Loucy (cell line): ENCODE measurements around the gene CEP152.

Source experiments
- H2AFZ ChIP-seq: fragments of 200-600 bp; sonication (generic); 2 replicates; pipeline ENCODE4 v1.6.0; 2016; ENCODE audit warnings: antibody characterized with exemption, mild to moderate bottlenecking, low read length, moderate library complexity
- H3F3A ChIP-seq: fragments of 200-600 bp; 2 replicates; pipeline ENCODE4 v1.6.0; 2016; ENCODE audit warnings: antibody characterized with exemption, low read depth, mild to moderate bottlenecking
- H3K27me3 ChIP-seq: fragments of 200-600 bp; sonication (generic); 2 replicates; pipeline ENCODE4 v1.6.1; 2014; ENCODE audit warnings: low read length, mild to moderate bottlenecking; ENCODE audit not compliant: insufficient read depth, poor library complexity, severe bottlenecking
- H3K36me3 ChIP-seq: fragments of 200-600 bp; sonication (generic); 2 replicates; pipeline ENCODE4 v1.6.1; 2016; ENCODE audit warnings: low read length; ENCODE audit not compliant: insufficient read depth
- H3K4me1 ChIP-seq: fragments of 200-600 bp; sonication (generic); 2 replicates; pipeline ENCODE4 v1.5.1; 2014; ENCODE audit warnings: low read length, mild to moderate bottlenecking; ENCODE audit not compliant: insufficient read depth, poor library complexity, severe bottlenecking
- H3K4me2 ChIP-seq: fragments of 200-600 bp; sonication (generic); 2 replicates; pipeline ENCODE4 v1.6.0; 2014; ENCODE audit warnings: antibody characterized with exemption, low read length, low read depth, mild to moderate bottlenecking; ENCODE audit not compliant: poor library complexity, severe bottlenecking
- H3K4me3 ChIP-seq: fragments of 200-600 bp; sonication (generic); 2 replicates; pipeline ENCODE4 v1.5.1; 2014; ENCODE audit warnings: low read length, mild to moderate bottlenecking, mixed read lengths; ENCODE audit not compliant: poor library complexity, severe bottlenecking
- H3K79me2 ChIP-seq: fragments of 200-600 bp; sonication (generic); 2 replicates; pipeline ENCODE4 v1.6.1; 2014; ENCODE audit warnings: low read length; ENCODE audit not compliant: insufficient read depth
- H3K9ac ChIP-seq: fragments of 200-600 bp; sonication (generic); 2 replicates; pipeline ENCODE4 v1.6.0; 2014; ENCODE audit warnings: mild to moderate bottlenecking, low read depth, low read length, moderate library complexity; ENCODE audit not compliant: poor library complexity, severe bottlenecking
- H3K9me2 ChIP-seq: fragments of 200-600 bp; sonication (generic); replicated peaks from 2 replicates; pipeline ENCODE4 v1.6.1; 2016; ENCODE audit warnings: low read depth, low read length, mixed read lengths
- H3K9me3 ChIP-seq: fragments of 200-600 bp; sonication (generic); 2 replicates; pipeline ENCODE4 v1.6.1; 2014; ENCODE audit warnings: mild to moderate bottlenecking, antibody characterized with exemption, low read length, low read depth; ENCODE audit not compliant: insufficient read depth
- H4K20me1 ChIP-seq: fragments of 200-600 bp; sonication (generic); 2 replicates; pipeline ENCODE4 v1.6.0; 2014; ENCODE audit warnings: antibody characterized with exemption, low read length, mild to moderate bottlenecking; ENCODE audit not compliant: insufficient read depth, poor library complexity, severe bottlenecking
- EZH2phosphoT487 ChIP-seq: fragments of 200-600 bp; IDR thresholded peaks from 2 replicates; pipeline ENCODE4 v1.6.1; 2018; ENCODE audit warnings: antibody characterized with exemption, mild to moderate bottlenecking, moderate library complexity, borderline replicate concordance
- TF ChIP-seq, protein P1 (sequence below): fragments of 200-600 bp; sonication (generic); conservative IDR thresholded peaks from 2 replicates; pipeline ENCODE4 v1.5.1; 2014; ENCODE audit warnings: mild to moderate bottlenecking, antibody characterized with exemption, low read length

The CEP152 gene

DNA sequence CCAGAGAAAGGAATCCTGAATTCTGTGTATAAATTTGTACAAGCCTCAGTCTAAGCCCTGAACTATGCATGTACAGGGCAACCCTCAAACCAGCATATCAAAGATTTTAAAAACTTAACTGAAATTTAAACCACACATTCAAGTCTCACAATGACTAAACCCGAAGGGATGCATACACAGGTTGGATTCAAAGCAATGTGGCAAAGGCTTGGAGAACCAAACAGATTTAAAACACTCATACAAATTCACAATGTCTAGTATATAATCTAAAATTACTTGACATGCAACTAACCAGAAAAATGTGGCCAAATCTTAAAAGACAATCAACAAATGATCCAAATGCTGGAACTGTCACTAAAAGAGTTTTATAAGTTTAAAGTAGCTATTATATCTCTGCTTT is 36.4 kb downstream of the CEP152 start:
- Histone ChIP-seq H3F3A (no peaks in the 10 kb centered on the region), H3K4me2 (no peak overlapping the region), H3K4me1 (no peaks in the 10 kb centered on the region), H2AFZ (no peak overlapping the region), H3K27me3 (no peaks in the 10 kb centered on the region), H3K79me2 (no peaks in the 10 kb centered on the region), H3K4me3 (no peak overlapping the region), H4K20me1 (no peaks in the 10 kb centered on the region), H3K9me3 (peaks cover 4% of the 10 kb centered on the region; the same call in 1 of the 2 replicates), H3K9ac (no peak overlapping the region), H3K9me2 (no peaks in the 10 kb centered on the region), H3K36me3 (peaks cover 70% of the 10 kb centered on the region; the same call in 1 of the 2 replicates)
- TF ChIP-seq, protein P1, sequence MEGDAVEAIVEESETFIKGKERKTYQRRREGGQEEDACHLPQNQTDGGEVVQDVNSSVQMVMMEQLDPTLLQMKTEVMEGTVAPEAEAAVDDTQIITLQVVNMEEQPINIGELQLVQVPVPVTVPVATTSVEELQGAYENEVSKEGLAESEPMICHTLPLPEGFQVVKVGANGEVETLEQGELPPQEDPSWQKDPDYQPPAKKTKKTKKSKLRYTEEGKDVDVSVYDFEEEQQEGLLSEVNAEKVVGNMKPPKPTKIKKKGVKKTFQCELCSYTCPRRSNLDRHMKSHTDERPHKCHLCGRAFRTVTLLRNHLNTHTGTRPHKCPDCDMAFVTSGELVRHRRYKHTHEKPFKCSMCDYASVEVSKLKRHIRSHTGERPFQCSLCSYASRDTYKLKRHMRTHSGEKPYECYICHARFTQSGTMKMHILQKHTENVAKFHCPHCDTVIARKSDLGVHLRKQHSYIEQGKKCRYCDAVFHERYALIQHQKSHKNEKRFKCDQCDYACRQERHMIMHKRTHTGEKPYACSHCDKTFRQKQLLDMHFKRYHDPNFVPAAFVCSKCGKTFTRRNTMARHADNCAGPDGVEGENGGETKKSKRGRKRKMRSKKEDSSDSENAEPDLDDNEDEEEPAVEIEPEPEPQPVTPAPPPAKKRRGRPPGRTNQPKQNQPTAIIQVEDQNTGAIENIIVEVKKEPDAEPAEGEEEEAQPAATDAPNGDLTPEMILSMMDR = no peak
- no peak for TF ChIP-seq EZH2phosphoT487

DNA sequence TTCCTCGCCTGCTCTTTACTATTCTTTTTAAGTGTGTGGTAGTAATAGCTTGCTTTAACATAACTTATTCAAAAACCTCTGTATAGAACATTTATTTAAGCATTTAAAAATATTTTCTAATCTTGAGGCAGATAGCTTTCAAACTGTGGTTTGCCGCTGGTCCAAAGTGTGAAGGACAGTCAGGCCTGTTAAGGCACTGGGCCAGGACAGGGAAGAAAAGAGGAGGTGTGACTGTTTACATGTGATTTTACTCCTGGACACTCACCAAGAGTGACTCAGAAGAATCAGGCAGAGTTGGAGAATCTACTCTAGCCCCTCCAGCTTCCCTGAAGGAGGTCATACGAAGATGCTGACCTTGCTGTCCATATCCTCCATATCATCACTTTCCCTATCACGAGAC is 44.7 kb downstream of the CEP152 start:
- no peak overlapping the region for H3K9ac ChIP-seq
- H3K36me3 ChIP-seq = peaks cover 79% of the 10 kb centered on the region
- H3K4me3 ChIP-seq = no peak overlapping the region
- H3K9me3 ChIP-seq = no peaks in the 10 kb centered on the region
- H3K79me2 ChIP-seq = no peaks in the 10 kb centered on the region
- TF ChIP-seq EZH2phosphoT487 = no peak
- TF ChIP-seq, protein P1 = no peak
- H3K27me3 ChIP-seq = no peaks in the 10 kb centered on the region
- H3K4me2 ChIP-seq = no peak overlapping the region
- no peak overlapping the region for H2AFZ ChIP-seq
- no peaks in the 10 kb centered on the region for H3F3A ChIP-seq
- peaks cover 7% of the 10 kb centered on the region for H3K4me1 ChIP-seq
- H4K20me1 ChIP-seq = no peaks in the 10 kb centered on the region
- H3K9me2 ChIP-seq = no peaks in the 10 kb centered on the region

DNA sequence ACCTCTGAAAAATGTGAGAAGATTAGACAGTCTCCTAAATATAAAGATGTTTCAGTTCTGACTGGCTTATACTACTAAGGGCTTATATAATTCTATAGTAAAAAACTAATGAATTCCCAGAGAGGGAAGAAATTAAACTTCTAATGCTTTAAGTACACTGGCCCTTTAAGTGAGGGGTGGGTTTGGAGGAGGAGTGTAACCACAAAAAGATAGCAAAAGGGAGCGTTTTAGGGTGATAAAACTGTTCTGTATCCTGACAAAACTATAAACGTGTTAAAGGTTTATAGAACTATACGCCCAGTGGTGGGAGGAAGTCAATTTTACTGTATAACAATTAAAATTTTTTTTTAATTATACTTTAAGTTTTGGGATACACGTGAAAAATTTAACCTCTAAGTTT is 45.8 kb downstream of the CEP152 start:
- no peaks in the 10 kb centered on the region for H3K79me2 ChIP-seq
- no peaks in the 10 kb centered on the region for H3K9me3 ChIP-seq
- peaks cover 73% of the 10 kb centered on the region for H3K36me3 ChIP-seq
- no peak overlapping the region for H3K4me2 ChIP-seq
- no peaks in the 10 kb centered on the region for H3F3A ChIP-seq
- H4K20me1 ChIP-seq = no peaks in the 10 kb centered on the region
- H3K4me1 ChIP-seq = peaks cover 7% of the 10 kb centered on the region
- H2AFZ ChIP-seq = no peak overlapping the region
- no peak overlapping the region for H3K9ac ChIP-seq
- H3K4me3 ChIP-seq = no peak overlapping the region
- no peak for TF ChIP-seq EZH2phosphoT487
- TF ChIP-seq, protein P1 = no peak
- H3K27me3 ChIP-seq = no peaks in the 10 kb centered on the region
- no peaks in the 10 kb centered on the region for H3K9me2 ChIP-seq
